Measurements from ENCODE around the gene HECTD2. TPM values are rescaled to one million over a fixed set of nuclear protein-coding genes. Genes with fewer than 3 reads are reported as not detected.
"Not testable (repeated sequence)": the region's sequence is repeated elsewhere in the genome, so short reads cannot be mapped to it uniquely, and the experiment has no call there.

HECTD2 gene
- total RNA-seq, 8 experiments from 2014 or later: 4.5 to 28.1 (median 18.3) TPM

GRCh38 chr10:91557651-91558111 is 147.5 kb downstream of the HECTD2 start:
- H3K27ac ChIP-seq: no peak overlapping the region
- peaks cover 0 to 6% of the 10 kb centered on the region in 2 donors for H3K4me1 ChIP-seq (replicated peaks in 1 of 2)
- peak in 6 of 8 experiments; percentile 45 to 67 (median 57) for ATAC-seq (replicated peaks in 6 of 8)
- no peak overlapping the region for H3K4me3 ChIP-seq
- in situ Hi-C loops (cut with MboI; ENCODE audit: low pct_unique_long_range_greater_than_20kb in 2 of 9, low sequenced_read_pairs in 9 of 9, unreplicated experiment in 9 of 9): no loop called here
- WGBS, 10 experiments: 0 to 60% (median 50%) methylated on average over 2 of the region's 2 CpGs

GRCh38 chr10:91558473-91558872 is 148.3 kb downstream of the HECTD2 start:
- WGBS, 10 experiments: 13 to 100% (median 83%) methylated on average over 1 to 3 of the region's 3 CpGs
- ATAC-seq (replicated peaks in 6 of 8): no peak
- in situ Hi-C loops (cut with MboI; ENCODE audit: low pct_unique_long_range_greater_than_20kb in 2 of 9, low sequenced_read_pairs in 9 of 9, unreplicated experiment in 9 of 9): no loop called here

DNA sequence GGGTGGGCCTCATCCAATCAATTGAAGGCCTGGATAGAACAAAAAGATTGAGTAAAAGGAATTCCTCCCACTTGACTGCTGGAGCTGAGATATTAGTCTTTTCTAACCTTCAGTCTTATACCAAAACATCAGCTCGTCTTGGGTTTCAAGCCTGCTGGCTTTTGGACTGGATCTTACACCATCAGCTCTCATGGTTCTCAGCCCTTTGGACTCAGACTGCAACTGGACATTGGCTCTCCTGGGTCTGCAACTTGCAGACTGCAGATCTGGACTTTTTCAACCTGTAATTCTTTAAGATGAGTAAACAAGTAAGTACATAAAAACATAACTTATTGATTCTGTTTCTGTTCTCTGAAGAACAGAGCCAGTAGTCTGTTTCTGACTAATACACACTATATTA is 149.0 kb downstream of the HECTD2 start:
- no peak overlapping the region for H3K4me3 ChIP-seq
- no peak overlapping the region for H3K27ac ChIP-seq
- no peak for ATAC-seq (replicated peaks in 6 of 8)
- in situ Hi-C loops (cut with MboI; ENCODE audit: low pct_unique_long_range_greater_than_20kb in 2 of 9, low sequenced_read_pairs in 9 of 9, unreplicated experiment in 9 of 9): no loop called here
- WGBS, 10 experiments: 40 to 100% (median 75%) methylated on average over 1 of the region's 1 CpG; no CpG with 5 or more reads in 4 of the 10 experiments
- peaks cover 0 to 6% of the 10 kb centered on the region in 2 donors for H3K4me1 ChIP-seq (replicated peaks in 1 of 2)

More at GRCh38 chr10:91558473-91558872, 148.3 kb downstream of the HECTD2 start:
- H3K4me1 ChIP-seq (replicated peaks in 1 of 2): peaks cover 0 to 6% of the 10 kb centered on the region in 2 donors
- H3K4me3 ChIP-seq: no peak overlapping the region
- H3K27ac ChIP-seq: no peak overlapping the region

GRCh38 chr10:91559750-91560149 is 149.6 kb downstream of the HECTD2 start:
- WGBS, 10 experiments: 63 to 100% (median 100%) methylated on average over 2 of the region's 2 CpGs; no CpG with 5 or more reads in 2 of the 10 experiments
- in situ Hi-C loops (cut with MboI; ENCODE audit: low pct_unique_long_range_greater_than_20kb in 2 of 9, low sequenced_read_pairs in 9 of 9, unreplicated experiment in 9 of 9): no loop called here
- no peak for ATAC-seq (replicated peaks in 6 of 8)
- H3K4me1 ChIP-seq (replicated peaks in 1 of 2): peaks cover 0 to 6% of the 10 kb centered on the region in 2 donors
- no peak overlapping the region for H3K4me3 ChIP-seq
- no peak overlapping the region for H3K27ac ChIP-seq

- H3K4me3 ChIP-seq; H3K27ac ChIP-seq; H3K4me1 ChIP-seq (replicated peaks in 1 of 2); in situ Hi-C loops (cut with MboI; ENCODE audit: low pct_unique_long_range_greater_than_20kb in 2 of 9, low sequenced_read_pairs in 9 of 9, unreplicated experiment in 9 of 9): not testable (repeated sequence)
- WGBS, 10 experiments: 80 to 90% (median 86%) methylated on average over 1 to 2 of the region's 3 CpGs; no CpG with 5 or more reads in 6 of the 10 experiments
- peak in 2 of 8 experiments; percentile 84 for ATAC-seq (replicated peaks in 6 of 8)
These were observed 150.7 kb downstream of the HECTD2 start for GRCh38 chr10:91560827-91561226.

- H3K4me1 ChIP-seq (replicated peaks in 1 of 2): no peaks in the 10 kb centered on the region
- in situ Hi-C loops (cut with MboI; ENCODE audit: low pct_unique_long_range_greater_than_20kb in 2 of 9, low sequenced_read_pairs in 9 of 9, unreplicated experiment in 9 of 9): no loop called here
- no peak overlapping the region for H3K4me3 ChIP-seq
- no peak overlapping the region for H3K27ac ChIP-seq
- 44 to 86% (median 56%) methylated on average over 1 to 2 of the region's 2 CpGs; no CpG with 5 or more reads in 4 of the 10 experiments for WGBS, 10 experiments
- no peak for ATAC-seq (replicated peaks in 6 of 8)
These were observed 152.9 kb downstream of the HECTD2 start for GRCh38 chr10:91562839-91563581.

DNA sequence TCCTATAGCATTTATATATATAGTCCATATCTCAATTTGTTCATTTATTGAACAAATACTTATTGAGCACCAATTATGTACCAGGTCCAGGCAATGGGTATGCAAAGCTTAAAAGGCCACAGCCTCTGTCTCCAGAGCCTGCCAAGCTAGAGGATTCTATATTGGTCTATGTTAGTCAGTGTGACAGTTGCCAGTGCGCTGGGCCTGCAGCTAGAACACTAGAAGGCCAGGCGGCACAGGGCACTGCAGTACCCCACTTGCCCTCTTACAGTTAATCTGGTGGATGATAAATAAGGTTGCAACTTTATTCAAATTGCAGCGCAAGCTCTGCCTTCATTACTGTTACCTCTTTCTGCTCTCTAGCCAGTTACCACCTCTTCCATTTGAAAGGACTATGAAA is 153.9 kb downstream of the HECTD2 start:
- in situ Hi-C loops (cut with MboI; ENCODE audit: low pct_unique_long_range_greater_than_20kb in 2 of 9, low sequenced_read_pairs in 9 of 9, unreplicated experiment in 9 of 9): no loop called here
- no peak for ATAC-seq (replicated peaks in 6 of 8)
- Histone ChIP-seq H3K27ac (no peak overlapping the region), H3K4me1 (replicated peaks in 1 of 2) (peaks cover 0 to 2% of the 10 kb centered on the region in 2 donors), H3K4me3 (no peak overlapping the region)
- 100% methylated on average over 1 to 2 of the region's 3 CpGs; no CpG with 5 or more reads in 5 of the 10 experiments for WGBS, 10 experiments

Other genes starting within 250 kb of the HECTD2 start
- 10 to 100 TPM in 1 of 8 experiments, 1 to 10 TPM in 7; 1.5 to 23.1 (median 3.7) TPM for gene PCGF5, start 189.7 kb upstream of the HECTD2 start, total RNA-seq
- gene PPP1R3C, start 222.7 kb downstream of the HECTD2 start, total RNA-seq: 10 to 100 TPM in 6 of 8 experiments, 1 to 10 TPM in 2; 5.3 to 41.6 (median 18.4) TPM